ENCODE data around the gene SATB1. TPM values are rescaled to one million over a fixed set of nuclear protein-coding genes. Genes with fewer than 3 reads are reported as not detected.

The SATB1 gene
- total RNA-seq, 4 donors from 2014 or later = 40.9 to 69.6 (median 41.7) TPM

- intact Hi-C loops (cut with DNase I; ENCODE audit: low total_unique reads) = no loop called here
- DNase-seq (no peak), ATAC-seq (no peak)
- no peak for TF ChIP-seq POLR2A (IDR thresholded peaks at IDR 0.05)
- no peak for TF ChIP-seq CTCF (IDR thresholded peaks at IDR 0.05 in 4 of 5, conservative IDR thresholded peaks at IDR 0.05 in 1 of 5)
- Histone ChIP-seq H3K36me3 (no peaks in the 10 kb centered on the region), H3K4me3 (no peak overlapping the region), H3K27me3 (no peaks in the 10 kb centered on the region), H3K9me3 (peaks cover 0 to 9% (median 0%) of the 10 kb centered on the region in 3 donors), H3K4me1 (no peaks in the 10 kb centered on the region), H3K27ac (no peak overlapping the region)
- in situ Hi-C loops (cut with MboI; ENCODE audit: low sequenced_read_pairs in 4 of 4) = no loop called here
Measured at GRCh38 chr3:18297126-18297525, 128.0 kb downstream of the SATB1 start.

Measured in gastrocnemius medialis (tissue), 4 donors.